ENCODE results near the gene C10orf143. TPM values are rescaled to one million over a fixed set of nuclear protein-coding genes. Genes with fewer than 3 reads are reported as not detected.

C10orf143 gene
- total RNA-seq, 2 experiments from 2014 or later, result 4.4 to 5.1 TPM

DNA sequence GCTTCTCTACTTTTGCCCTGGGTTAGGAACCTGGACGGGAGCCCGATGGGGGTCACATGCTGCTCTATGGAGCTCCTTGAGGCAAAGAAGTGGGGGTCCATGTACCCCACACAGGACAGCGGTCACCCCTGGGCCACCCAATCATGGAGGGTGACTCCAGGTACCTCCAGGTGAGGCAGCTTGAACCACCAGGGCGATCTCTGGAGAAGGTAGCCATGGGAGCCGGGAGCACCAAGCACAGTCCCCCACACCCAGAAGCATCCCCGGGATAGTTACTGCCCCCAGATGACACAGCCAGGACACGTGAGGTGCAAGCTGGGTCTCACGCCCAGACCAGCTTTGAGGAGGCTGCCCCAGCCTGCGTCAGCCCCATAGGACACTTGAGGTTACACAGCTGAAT lies 58.4 kb downstream of the C10orf143 start:
- DNase-seq (no peak), ATAC-seq (no peak)
- Mint-ChIP-seq H3K27me3 (no peaks in the 10 kb centered on the region), H3K4me1 (ENCODE audit: low read depth) (no peaks in the 10 kb centered on the region), H3K27ac (no peak overlapping the region), H3K4me3 (no peak overlapping the region), H3K36me3 (ENCODE audit: low read depth) (peaks cover 4% of the 10 kb centered on the region), H3K9me3 (peaks cover 7% of the 10 kb centered on the region)
- ChIA-PET POLR2A (interaction anchor here (1.1 kb wide), 1 partner anchor 10 kb away, joined by 3 read pairs; no protein-coding TSS in a partner anchor), CTCF (interaction anchor here (0.8 kb wide), 1 partner anchor 75 kb away, joined by 3 read pairs; no protein-coding TSS in a partner anchor)
- TF ChIP-seq, protein P1, sequence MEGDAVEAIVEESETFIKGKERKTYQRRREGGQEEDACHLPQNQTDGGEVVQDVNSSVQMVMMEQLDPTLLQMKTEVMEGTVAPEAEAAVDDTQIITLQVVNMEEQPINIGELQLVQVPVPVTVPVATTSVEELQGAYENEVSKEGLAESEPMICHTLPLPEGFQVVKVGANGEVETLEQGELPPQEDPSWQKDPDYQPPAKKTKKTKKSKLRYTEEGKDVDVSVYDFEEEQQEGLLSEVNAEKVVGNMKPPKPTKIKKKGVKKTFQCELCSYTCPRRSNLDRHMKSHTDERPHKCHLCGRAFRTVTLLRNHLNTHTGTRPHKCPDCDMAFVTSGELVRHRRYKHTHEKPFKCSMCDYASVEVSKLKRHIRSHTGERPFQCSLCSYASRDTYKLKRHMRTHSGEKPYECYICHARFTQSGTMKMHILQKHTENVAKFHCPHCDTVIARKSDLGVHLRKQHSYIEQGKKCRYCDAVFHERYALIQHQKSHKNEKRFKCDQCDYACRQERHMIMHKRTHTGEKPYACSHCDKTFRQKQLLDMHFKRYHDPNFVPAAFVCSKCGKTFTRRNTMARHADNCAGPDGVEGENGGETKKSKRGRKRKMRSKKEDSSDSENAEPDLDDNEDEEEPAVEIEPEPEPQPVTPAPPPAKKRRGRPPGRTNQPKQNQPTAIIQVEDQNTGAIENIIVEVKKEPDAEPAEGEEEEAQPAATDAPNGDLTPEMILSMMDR (IDR thresholded peaks at IDR 0.05), result no peak
- intact Hi-C loops (cut with micrococcal nuclease), result no loop called here

DNA sequence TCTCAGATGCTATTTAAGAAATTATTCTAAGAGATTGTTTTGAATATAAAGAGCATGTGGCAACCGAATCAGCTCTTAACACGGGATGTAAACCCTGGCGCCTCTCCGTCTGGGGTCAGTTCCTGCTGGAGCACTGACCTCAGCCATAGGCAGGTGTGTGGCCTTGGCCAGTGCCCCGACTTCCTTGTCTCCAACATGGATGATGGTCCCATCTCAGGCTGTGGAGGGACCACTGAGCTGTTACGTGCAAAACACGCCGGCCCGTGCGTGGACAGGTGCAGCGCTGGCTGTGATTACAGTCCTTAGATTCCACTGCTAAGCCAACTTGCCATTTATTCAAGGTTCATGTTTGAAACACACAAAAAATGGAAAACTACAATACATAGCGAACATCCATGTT lies 59.9 kb downstream of the C10orf143 start:
- DNase-seq (no peak), ATAC-seq (no peak)
- intact Hi-C loops (cut with micrococcal nuclease), result no loop called here
- TF ChIP-seq, protein P1 (IDR thresholded peaks at IDR 0.05), result no peak
- H3K9me3 Mint-ChIP-seq, result peaks cover 7% of the 10 kb centered on the region
- H3K4me1 Mint-ChIP-seq (ENCODE audit: low read depth), result no peaks in the 10 kb centered on the region
- H3K27me3 Mint-ChIP-seq, result no peaks in the 10 kb centered on the region
- H3K4me3 Mint-ChIP-seq, result no peak overlapping the region
- POLR2A ChIA-PET, result no interaction called here
- no peak overlapping the region for H3K27ac Mint-ChIP-seq
- CTCF ChIA-PET, result no interaction called here
- H3K36me3 Mint-ChIP-seq (ENCODE audit: low read depth), result peaks cover 4% of the 10 kb centered on the region

DNA sequence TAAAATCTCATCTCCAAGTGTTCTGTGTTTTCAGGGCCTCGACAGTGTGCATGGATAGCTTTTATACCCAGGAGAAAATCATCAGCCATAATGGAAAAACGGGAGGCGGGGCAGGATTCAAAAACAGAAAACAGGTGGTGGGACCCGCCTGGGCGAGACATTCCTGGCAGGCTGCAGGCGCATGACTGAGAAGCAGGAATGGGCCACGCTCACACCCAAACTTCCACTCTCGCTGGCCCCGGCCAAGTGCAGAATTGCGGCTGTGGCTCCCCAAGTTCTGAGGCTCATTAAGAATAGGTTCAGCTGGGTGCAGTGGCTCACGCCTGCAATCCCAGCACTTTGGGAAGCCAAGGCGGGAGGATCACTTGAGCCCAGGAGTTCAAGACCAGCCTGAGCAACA lies 60.6 kb downstream of the C10orf143 start:
- Mint-ChIP-seq H3K4me1 (ENCODE audit: low read depth) (no peaks in the 10 kb centered on the region), H3K4me3 (no peak overlapping the region), H3K36me3 (ENCODE audit: low read depth) (peaks cover 3% of the 10 kb centered on the region), H3K27ac (no peak overlapping the region), H3K9me3 (peaks cover 7% of the 10 kb centered on the region), H3K27me3 (no peaks in the 10 kb centered on the region)
- intact Hi-C loops (cut with micrococcal nuclease), result no loop called here
- DNase-seq (no peak), ATAC-seq (no peak)
- TF ChIP-seq, protein P1 (IDR thresholded peaks at IDR 0.05), result no peak
- CTCF ChIA-PET, result no interaction called here
- POLR2A ChIA-PET, result no interaction called here

DNA sequence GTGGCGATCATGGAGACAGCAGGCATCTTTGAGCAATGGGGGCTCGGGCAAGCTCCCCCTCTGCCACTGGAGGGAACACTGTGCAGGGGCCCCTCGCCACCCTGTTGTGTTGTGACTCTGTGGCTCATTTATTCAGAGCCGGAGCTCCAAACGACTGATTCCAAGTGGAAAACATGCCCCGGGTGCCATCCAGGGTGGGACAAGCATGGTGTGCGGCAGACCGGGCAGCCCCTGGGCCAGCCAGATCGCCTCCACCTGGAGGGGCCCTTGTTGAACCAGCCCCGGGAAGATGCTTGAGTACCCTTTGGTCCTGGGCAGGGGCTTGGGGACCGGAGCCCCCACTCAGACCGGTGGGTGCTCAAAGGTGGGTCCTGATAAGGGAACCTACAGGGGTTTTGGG lies 61.4 kb downstream of the C10orf143 start:
- intact Hi-C loops (cut with micrococcal nuclease), result no loop called here
- DNase-seq (no peak), ATAC-seq (no peak)
- no peaks in the 10 kb centered on the region for H3K27me3 Mint-ChIP-seq
- H3K36me3 Mint-ChIP-seq (ENCODE audit: low read depth), result no peaks in the 10 kb centered on the region
- H3K9me3 Mint-ChIP-seq, result peaks cover 2% of the 10 kb centered on the region
- ChIA-PET CTCF (no interaction called here), POLR2A (no interaction called here)
- no peak overlapping the region for H3K4me3 Mint-ChIP-seq
- no peaks in the 10 kb centered on the region for H3K4me1 Mint-ChIP-seq (ENCODE audit: low read depth)
- TF ChIP-seq, protein P1 (IDR thresholded peaks at IDR 0.05), result no peak
- no peak overlapping the region for H3K27ac Mint-ChIP-seq

DNA sequence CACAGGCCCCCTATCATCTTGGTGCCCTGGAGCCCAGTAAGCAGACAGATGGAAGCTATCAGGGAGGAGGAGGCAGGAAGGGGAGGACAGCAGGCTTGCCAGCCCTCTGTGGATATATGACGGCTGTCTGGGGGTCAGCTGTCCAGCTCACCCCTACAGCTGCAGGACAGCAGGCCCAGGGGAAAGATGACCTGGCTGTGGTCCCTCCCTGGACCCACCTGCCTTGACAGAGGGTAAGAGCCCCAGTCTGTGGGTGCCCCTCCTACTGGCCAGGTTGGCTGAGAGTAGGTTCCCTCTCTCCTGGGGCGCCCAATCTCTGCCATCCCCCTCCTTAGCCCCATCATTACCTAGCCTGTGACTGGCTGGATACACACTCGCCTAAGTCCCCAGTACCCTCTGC lies 62.5 kb downstream of the C10orf143 start:
- POLR2A ChIA-PET, result no interaction called here
- intact Hi-C loops (cut with micrococcal nuclease), result no loop called here
- H3K4me1 Mint-ChIP-seq (ENCODE audit: low read depth), result no peaks in the 10 kb centered on the region
- no peak overlapping the region for H3K4me3 Mint-ChIP-seq
- ATAC-seq, result no peak
- no peak overlapping the region for H3K27ac Mint-ChIP-seq
- CTCF ChIA-PET, result no interaction called here
- TF ChIP-seq, protein P1 (IDR thresholded peaks at IDR 0.05), result no peak
- no peaks in the 10 kb centered on the region for H3K27me3 Mint-ChIP-seq
- no peaks in the 10 kb centered on the region for H3K9me3 Mint-ChIP-seq
- H3K36me3 Mint-ChIP-seq (ENCODE audit: low read depth), result no peaks in the 10 kb centered on the region
- DNase-seq, result no peak
